NB4 (cell line): ENCODE measurements around the gene FADS3.

Experiments used
- DNase-seq: peaks from one replicate; pipeline ENCODE4 v3.0.0; 2010; ENCODE audit warnings: low read depth
- H3K4me3 ChIP-seq: one replicate; pipeline ENCODE4 v1.5.1; 2011; ENCODE audit warnings: mild to moderate bottlenecking, low read depth, low read length, moderate library complexity
- MYC ChIP-seq: IDR thresholded peaks from 2 replicates; pipeline ENCODE4 v1.6.1; 2011; ENCODE audit warnings: low read depth, low read length
- POLR2A ChIP-seq: IDR thresholded peaks from 2 replicates; pipeline ENCODE4 v1.6.1; 2011; ENCODE audit warnings: mild to moderate bottlenecking; ENCODE audit not compliant: insufficient read length; ENCODE audit errors: extremely low read depth
- TF ChIP-seq, protein P1 (sequence below): IDR thresholded peaks from one replicate; pipeline ENCODE4 v1.5.1; 2012; ENCODE audit warnings: low read depth, low read length
- TF ChIP-seq, protein P2 (sequence below): IDR thresholded peaks from 2 replicates; pipeline ENCODE4 v1.6.1; 2011; ENCODE audit warnings: low read depth, low read length

FADS3 gene

DNA sequence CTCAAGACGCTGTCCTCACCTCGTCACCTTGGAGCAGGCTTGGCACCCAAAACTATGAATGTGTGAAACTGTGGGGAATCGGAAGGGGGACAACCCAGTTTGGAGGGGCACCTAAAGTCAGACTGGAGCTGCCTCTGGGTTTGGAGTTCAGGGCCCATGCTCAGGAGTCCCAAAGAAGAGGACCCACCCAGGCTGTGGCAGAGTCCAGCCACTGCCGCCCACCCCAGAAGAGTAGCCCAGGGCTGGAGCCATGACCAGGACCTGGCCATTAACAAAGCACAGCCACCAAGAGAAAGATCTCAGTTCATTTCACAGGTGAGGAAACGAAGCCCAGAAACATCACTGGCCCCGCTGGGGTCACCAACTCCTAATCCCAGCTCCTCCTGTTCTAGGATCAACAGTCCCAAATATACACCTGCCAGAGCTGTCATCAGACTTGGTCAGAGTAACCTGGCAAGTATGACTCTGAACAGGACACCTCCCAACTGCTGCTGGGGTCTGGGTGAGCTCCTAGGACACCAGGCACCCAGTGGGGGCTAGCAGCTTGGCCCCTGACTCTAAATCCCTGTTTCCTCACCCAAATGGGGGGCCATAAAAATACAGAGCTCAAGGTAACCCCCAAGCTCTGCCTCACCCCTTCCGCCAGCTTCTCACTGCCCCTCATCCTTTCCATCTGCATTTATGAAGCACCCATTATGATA is 23.3 kb upstream of the FADS3 start:
- no peak for DNase-seq
- no peak overlapping the region for H3K4me3 ChIP-seq
- TF ChIP-seq, protein P1, sequence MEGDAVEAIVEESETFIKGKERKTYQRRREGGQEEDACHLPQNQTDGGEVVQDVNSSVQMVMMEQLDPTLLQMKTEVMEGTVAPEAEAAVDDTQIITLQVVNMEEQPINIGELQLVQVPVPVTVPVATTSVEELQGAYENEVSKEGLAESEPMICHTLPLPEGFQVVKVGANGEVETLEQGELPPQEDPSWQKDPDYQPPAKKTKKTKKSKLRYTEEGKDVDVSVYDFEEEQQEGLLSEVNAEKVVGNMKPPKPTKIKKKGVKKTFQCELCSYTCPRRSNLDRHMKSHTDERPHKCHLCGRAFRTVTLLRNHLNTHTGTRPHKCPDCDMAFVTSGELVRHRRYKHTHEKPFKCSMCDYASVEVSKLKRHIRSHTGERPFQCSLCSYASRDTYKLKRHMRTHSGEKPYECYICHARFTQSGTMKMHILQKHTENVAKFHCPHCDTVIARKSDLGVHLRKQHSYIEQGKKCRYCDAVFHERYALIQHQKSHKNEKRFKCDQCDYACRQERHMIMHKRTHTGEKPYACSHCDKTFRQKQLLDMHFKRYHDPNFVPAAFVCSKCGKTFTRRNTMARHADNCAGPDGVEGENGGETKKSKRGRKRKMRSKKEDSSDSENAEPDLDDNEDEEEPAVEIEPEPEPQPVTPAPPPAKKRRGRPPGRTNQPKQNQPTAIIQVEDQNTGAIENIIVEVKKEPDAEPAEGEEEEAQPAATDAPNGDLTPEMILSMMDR: no peak
- TF ChIP-seq, protein P2, sequence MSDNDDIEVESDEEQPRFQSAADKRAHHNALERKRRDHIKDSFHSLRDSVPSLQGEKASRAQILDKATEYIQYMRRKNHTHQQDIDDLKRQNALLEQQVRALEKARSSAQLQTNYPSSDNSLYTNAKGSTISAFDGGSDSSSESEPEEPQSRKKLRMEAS: no peak
- TF ChIP-seq MYC (no peak), POLR2A (no peak)

DNA sequence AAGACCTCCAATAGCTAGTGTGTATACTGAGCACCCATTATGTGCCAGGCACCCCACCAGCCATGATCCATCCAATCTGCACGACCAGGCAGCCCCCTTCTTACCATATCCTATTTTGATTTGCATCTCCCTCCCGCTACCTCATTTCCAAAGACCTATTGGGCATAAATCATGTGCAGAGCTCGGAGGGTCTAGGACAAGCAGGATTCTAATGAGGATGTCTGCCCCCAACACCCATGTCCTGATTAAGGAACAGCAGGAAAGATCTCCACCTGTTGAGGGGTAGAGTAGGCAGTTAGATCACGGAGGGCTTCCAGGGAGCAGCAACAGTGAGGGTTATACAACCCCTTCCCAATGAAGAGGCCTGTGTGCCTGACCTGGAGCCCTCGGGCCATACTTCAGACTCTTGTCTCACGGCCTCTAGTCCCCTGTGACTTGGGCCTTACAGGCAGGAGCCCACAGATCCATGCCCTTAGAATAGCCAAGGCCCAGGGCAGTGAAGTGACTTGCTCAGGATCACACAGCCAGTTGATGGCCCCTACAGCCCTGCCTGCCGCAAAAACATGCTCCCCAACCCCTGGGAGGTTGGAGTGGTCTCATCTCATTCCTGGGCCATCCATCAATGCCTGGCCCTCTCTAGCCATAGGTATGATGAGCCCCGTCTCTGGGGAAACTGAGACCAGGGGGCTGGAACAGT is 22.5 kb upstream of the FADS3 start:
- no peak for DNase-seq
- H3K4me3 ChIP-seq: no peak overlapping the region
- TF ChIP-seq, protein P2: no peak
- TF ChIP-seq, protein P1: no peak

DNA sequence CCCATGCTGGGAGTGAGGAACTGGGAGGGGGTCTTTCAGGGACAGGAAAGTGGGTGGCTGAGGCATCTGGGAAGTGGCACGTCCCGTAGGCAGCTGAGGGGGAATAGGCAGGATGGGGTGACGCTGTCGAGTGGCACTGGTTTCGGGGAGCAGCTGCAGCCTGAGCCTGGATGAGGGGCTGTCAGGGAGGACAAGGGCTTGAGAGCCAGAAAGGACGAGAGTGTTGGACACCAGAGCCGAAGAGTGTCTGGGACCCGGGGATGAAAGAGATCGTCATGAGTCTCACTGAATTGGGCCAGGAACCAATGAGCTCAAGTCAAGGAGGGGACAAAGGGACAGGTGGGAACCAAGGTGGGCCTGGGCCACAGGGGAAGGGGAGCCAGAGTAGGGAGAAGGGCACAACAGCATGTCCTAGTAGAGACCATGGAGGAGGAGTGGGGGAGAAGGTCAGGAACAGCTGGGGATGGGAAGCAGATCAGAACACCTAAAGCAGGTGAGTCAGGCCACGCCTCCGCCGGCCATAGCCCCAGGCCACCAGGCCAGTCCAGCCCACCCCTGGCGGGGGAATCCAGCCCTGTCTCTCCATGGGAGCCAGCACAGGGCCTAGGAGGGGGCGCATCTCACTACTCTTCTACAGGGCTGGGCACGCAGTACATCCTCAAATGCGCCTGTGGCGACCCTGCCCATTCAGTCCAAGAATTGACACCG is 21.8 kb upstream of the FADS3 start:
- no peak overlapping the region for H3K4me3 ChIP-seq
- DNase-seq: no peak
- TF ChIP-seq, protein P2: no peak
- TF ChIP-seq MYC (no peak), POLR2A (no peak)
- TF ChIP-seq, protein P1: no peak

DNA sequence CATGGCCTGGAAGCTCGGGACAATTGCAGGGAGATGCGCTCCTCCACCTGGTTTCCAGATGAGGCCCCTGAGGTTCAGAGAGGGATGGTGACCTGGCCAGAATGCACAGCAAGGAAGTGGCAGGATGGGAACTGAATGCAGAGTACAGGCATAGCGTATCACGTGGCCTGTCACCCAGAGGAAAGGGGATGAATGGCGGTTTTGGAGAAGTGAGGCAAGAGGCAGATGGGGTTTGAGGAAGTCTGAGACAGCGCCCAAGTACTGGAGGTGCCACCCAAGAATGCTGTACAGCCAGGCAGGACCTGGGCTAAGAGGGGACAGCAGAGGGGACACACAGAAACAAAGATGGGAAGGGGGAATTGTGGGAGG is 21.2 kb upstream of the FADS3 start:
- peak; percentile 63; the same call in 1 of the 2 replicates for TF ChIP-seq MYC
- TF ChIP-seq, protein P2: peak; percentile 97
- no peak for TF ChIP-seq POLR2A
- DNase-seq: peak; percentile 86
- no peak overlapping the region for H3K4me3 ChIP-seq

DNA sequence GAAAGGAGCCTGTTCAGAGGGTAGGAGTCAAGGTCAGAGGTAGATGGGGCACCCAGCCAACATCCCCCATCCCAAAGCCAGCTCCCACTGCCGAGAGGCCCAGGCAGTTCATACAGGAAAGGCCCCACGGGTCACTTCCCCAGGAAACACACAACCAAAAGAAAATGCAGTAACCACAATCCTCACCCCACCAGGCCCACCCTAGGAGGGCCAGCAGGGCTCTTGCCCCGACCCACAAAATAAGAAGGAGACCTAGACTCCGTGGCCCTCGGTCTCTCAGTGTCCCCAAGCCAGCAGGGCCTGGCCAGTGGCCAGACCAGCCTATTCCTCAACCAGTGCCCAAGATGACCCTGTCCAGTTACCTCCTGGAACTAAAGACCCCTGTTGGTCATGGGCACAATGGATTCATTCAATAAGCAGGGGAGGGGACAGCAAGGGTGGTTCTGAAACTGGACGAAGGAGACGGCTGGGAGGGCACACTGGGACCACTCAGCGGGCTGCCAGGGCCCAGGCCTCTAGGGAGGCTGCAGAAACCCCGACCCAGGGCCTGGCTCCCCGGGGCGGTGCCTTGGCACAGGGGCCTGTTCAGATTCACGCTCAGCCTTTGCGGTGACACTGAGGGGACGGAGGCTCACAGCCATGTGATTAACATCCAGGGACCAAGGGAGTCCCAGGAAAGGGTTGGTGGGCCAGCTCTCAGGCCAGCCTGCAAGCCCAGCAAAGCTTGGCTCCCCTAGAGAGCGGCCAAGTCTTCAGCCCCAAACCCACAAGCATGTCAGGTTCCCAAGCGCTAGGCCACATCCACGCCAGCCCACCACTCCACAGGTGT is 20.6 kb upstream of the FADS3 start:
- no peak overlapping the region for H3K4me3 ChIP-seq
- TF ChIP-seq POLR2A (no peak), MYC (no peak)
- TF ChIP-seq, protein P1: no peak
- TF ChIP-seq, protein P2: no peak
- no peak for DNase-seq
